ENCODE measurements around the gene ADAMTS2.

Gene ADAMTS2

DNA sequence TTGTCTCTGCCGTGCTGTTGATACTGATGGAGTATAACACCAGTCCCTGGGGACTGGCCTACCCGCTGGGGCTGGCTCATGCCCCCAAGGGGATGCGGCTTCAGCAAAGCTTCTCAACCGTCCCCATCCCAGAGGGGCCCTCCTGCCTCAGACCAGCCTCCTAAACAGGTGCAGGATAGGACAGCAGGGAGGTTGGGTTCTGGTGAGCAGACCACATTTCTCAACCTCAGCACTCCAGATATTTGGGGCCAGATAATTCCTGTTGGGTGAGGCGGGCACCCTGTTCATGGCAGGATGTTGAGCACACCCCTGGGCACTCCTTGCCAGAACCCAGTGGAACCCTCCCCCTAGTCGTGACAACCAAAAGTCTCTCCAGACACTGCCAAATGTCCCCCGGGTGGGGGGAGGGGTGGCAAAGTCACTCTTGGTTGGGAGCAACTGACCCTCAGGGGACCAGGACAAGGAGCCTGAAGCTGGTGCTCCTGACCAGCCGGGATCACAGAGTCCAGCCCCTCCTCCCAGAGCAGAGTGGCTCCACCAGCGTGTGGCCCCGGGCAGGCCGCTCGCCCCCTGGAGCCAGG is 177.3 kb downstream of the ADAMTS2 start:
- no peak for DNase-seq

DNA sequence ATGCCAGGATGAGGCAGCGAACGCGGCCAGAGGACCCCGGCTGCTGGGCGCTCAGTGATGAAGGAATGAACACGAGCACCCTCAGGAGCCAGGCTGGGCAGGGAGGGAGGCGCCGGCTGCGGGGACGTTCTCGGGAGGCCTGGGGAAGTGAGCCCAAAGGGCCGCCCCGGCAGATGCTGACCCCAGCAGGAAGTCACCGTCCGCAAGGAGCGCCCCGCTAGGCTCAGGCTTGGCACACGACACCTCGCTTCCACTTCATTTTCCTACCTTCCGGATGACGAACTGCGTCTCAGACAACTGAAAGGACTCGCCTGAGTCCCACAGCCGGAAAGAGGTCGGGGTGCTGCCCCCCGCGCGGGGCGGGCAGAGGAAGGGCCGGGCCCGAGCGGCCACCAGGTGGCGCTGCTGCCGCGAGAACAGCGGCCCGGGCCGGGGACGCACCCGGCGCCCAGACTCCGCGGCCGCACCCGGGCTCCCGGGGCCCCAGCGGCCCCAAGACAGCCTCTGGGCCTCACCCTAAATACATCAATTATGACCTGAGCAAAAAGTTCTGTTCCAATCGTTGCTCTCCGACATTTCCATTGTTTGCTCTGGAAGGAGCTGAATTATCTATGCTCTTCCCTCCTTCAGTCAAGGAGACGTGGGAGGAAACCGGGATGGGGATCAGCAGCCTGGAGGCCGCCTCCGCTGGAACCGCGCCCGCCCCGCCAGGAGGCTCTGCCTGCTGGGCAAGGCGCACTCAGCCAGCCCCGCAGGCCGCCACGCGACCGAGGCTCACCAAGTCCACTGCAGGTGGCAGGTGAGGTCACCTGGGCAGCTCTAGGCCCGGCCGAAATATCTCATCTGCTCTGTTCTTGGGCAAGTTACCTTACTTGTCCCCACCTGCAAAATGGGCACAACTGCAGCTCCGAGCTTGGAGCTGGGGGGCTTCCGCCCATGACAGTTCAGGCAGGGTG is 178.1 kb downstream of the ADAMTS2 start:
- peak; percentile 55 for DNase-seq

DNA sequence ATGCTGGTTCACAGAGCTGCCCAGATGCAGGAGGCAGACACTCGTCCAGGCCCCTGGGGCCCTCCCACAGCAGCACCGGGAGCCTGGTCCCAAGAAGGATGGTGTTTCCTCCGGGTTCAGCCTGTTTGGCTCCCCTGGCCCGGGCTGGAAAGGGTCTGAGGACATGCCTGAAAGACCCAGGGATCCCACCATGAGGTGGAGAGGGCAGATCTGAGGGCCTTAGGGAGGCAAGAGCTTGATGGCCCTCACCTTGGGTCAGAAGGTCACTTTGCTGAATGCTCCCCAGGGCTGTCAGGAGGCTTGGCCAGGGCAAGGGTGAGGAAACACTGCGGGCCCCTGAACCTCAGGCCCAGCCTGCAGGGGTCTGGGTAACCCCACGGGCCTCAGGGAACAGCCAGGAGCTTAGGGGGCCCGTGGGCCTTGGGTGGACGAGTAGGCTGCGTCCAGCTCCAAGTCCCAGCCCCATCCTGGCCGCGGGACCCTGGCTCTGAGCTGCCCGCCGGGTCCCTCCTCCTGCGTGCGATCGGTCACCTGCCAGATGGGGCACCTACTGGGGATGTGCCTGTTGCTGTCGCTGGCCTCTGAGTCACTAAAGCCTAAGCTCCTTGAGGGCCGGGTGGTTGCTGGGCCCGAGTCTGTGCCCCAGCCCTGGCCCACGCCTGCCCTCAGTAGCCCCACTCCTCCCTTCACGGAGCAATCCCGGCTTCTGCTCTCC is 178.9 kb downstream of the ADAMTS2 start:
- DNase-seq, result no peak

DNA sequence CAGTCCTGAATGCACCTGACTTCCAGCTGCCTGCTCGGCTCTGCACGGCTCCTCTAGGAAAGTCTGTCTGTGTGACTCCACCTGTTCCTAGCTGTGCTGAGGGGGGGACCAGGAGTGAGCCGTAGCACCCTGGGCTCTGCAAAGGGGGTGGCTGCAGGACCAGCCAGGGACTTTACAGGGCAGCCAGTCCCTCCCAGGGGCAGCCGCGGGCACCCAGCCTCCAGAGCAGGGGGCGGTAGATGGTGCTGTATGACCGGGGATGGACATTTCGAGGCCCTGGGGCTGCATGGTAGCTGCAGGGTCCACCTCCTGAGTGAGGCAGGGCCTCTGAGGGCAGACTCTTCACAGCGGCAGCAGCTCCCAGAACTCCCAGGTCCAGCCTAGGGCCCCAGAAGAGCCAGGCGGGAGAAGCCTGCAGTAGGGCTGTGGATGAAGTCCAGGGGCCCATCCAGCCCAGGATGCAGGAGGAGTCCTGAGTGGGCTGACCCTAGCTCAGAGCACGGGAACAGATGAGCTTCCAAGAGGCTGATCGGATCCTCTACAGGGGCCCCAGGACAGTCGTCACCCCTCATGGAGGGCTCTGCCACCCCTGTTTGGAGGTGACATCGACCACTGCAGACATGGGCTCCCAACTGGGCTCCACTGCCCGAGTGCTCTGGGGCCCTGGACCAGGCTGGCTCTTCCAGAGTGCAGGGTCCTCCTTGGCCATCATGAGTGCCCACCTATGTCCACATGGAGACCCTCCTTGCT is 179.7 kb downstream of the ADAMTS2 start:
- no peak for DNase-seq

DNA sequence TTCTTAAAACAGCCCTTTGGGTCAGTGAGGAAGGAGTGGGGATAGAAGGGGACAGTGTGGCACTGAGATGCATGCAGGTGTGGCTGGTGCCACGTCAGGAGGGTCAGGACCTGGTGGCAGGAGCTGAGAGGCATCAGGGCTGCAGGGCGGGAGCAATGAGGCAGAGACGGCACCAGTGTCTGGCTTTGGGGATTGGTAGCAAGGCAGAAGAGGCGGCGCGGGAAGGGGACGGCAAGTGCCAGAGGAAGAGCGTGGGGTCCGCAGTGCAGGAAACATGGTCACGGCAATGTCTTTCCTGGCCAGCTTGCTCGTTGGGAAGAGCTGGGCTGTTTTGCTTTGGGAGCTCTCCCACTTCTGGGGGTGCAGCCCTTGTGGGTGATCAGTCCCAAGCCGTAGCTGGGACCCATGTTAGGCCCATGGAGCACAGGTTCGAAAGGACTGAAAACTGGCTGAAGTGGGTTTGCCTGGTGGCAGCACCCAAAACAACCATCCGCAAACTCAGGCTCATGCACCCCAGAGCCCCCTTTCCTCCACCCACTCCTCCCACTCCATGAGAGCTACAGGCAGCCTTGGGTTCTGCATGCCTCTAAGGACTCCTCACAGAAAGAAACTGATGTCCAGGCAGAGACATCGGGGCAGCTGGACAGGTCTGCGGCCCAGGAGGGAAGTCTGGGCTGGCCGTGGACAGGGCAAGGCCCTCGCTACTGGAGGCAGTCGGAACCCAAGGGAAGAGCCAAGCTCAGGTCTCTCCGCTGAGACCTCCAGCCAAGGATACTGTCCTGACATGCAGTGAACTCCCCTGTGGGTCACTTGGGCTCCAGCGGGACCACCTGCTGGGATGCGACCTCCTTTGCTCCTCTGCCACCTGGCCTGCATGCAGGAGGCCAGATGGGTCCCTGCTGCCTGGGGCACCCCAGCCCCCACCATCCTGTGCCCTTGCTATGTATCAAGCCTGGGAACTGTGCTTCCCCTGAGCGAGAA is 180.6 kb downstream of the ADAMTS2 start:
- no peak for DNase-seq

DNA sequence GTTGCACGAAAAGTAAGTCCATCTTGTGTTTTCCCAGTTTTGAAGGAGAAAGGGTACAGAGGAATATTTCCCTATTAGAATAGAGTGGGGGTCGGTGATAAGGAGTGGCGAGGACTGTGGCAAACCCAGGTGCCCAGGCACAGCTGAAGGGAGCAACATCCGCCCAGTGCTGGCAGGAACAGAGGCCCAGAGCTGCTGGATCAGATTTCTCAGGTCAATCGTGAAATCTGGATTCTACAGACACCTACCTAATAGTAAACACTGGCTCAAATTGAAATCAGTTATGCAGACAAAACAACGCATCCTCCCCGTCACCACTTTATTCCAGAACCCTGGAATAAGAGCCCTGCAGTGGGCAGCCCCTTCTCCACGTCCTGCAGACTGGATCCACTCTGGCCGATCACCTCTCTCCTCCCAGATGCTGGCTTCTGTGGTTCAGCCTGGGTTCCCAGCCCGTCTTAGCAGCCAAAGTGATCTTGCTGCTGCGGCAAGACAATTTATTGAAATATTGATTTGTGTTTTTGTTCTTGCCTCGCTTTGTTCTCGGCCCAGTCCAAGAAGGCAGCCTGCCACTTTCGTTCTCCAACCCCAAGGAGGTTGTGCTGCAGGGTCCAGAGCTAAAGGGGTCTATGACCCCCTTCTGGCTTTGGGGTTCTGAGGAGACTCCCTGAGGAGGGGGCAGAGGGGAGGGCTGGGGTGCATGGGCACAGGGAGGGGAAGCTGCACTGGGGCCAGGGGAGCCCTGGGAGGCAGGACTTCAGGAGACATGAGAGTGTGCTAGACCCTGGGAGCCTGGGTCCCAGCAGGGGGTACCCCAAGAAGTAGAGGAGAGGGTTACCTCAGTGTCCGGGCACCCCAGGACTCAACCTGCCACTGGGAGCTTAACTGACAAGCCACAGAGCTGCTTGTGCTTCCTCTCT is 181.8 kb downstream of the ADAMTS2 start:
- no peak for DNase-seq

DNA sequence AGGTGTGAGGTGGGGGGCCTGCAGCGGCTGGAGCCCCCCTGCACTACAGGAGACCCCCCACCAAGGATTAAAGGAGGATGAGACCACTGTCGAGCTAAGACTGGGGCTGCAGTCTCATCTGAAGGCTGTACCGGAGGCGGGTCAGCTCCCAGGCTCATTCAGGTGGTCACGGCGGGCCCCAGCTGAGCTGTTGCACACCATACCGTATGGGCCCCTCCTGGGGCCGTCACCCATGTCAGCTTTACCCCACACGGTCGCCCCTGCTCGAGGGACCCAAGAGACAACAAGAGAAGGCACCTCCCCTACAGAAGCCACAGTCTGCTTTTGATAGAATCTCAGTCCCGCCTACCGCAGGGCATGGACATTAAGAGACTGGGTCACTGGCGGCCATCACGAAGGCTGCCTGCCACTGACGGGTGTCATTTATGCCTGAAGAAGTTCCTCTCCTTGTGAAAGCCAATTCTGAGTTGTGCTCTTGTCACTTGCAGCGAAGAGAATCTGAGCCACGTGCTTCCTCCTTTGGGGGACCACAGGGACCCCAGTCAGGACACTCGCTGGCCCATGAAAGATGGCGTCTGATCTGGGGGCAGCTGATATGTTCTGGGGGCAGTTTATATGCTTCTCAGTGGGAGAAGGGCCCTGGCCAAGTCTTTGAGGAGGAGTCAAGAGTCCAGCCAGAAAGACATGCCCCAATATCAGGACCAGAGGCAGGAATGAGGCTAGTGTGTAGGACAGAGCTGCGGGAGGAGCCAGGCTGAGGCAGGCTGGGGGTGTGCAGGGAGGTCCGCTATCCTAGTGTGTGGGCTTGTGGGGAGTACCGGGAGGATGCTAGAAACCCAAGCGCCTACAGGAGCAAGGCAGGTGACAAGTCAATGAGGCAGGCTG is 182.7 kb downstream of the ADAMTS2 start:
- DNase-seq, result no peak

DNA sequence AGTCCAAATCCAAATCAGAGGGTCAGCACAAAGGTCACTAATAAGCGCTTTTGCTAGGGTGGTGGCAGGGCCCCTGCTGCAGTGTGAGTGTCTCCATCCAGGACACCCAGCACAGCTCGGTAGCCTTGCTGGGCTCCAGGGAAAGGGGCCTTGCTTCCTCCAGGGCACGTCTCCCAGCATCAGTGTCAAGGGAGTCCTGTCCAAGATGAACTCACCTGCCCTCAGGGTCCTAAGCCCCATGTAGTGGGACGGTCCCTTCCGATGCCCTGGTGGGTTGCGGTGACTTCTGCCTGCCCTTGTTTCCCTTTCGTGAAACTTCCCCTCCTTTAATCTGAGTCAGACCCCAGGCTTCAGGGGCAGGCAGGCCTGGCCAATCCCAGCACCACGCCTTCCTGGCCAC is 183.4 kb downstream of the ADAMTS2 start:
- no peak for DNase-seq

DNA sequence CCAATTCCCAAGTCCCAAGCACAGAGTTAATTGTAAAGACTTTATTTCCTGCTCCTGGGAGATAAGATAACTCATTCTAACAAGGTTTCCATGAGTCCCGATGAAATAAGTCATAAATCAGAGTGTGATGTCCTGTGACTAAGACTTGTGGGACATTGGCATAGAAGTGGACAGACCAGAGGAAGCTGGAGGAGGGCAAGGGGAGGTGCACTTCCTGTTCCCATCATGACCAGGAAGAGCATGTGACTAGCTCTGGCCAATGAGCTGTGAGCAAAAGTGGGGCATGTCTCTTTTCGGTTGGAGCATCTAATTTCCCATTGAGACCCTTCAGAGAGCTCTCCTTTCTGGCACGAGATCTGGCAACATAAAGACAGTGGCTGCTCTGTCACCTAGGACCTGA is 184.7 kb downstream of the ADAMTS2 start:
- no peak for DNase-seq

DNA sequence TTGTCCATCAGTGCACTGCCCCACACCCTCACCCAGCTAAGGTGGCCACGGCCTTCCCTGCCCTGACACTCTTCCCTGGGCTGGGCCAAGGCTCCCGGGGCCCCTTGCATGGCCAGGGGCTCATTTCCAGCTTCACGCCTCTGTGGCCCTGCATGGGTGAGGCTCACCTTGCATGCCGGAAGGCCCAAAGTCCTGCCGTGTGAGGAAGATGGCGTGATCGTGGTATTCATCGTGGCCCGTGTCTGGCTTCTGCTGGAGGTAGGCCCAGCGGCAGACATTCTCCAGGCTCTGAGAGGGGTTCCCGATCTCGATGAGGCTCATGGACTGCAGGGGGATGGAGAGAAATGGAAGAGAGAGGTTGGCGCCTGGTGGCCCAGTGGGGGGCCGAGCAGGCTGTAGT is 186.7 kb downstream of the ADAMTS2 start:
- DNase-seq, result no peak

DNA sequence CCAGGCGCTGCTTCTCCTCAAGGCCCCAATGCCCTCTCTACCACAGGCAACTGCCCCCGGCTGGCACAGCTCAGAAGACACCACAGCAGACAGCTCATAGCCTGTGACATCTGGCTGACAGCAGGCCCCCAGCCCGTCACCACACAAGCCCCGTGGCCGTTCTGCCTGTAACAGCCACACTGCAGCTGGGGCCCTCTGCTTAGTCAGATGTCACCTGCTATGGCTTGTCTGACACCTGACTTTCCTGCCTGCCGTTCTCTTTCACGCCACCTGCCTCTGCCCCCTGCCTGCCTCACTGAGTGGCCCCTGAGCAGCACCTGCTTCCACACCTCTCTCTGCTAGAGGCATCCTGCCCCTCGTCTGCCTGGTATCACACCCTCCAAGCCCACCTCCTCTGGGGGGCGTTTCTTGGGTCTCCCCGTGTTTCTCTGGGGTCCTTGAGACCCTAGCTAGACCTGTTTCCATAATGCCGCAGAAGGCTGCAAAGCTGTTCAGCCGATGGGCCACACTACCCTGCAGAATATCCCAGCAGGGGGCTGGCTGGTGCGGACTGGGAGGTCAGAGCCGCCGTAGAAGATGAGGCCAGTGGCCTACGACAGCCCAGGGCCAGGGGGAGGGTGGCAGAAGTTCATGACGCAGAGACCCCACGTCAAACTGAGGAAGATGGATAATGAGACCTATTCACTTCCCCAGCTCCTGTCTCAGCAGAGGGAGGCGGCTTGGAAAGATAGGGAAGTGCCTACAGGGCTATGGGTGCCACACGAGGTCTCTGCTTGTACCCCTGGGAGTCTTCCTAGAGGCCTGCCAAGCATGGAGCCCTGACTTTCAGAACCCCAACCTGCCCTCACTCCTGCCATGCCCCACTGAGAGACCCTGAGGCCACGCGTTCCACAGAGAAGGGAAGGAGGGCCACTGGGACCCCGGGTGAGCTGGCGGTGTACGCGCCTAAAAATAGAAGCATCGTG is 190.0 kb downstream of the ADAMTS2 start:
- DNase-seq, result no peak

DNA sequence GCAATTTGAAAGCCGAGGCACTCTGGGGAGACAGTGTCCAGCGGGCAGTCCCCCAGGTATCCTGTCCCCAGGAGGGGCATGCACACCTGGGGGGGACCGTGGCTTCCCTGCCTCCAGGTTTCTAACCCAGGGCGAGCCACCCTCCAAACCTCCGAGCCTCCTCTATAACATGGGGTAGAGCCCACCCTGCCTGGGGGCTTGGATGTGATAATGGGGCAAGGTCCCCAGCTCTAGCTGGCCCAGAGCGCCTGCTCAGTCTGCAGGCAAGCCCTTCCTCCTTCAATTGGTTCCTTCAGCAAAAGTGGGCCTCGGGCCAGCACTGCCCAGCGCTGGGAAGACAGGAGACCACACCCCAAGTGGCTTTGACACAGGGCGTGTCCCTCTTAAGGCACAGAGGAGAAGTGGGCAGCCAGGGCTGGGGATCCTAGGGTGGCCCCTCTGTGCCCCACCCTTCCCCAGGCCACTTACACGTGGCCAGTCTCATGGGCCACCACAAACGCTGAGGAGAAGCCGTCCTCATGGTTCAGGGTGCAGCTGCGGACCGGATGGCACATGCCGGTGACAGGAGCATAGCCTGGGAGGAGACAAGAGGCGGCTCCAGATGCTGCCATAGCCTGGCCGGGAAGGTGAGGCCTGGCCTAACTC is 190.8 kb downstream of the ADAMTS2 start:
- DNase-seq, result no peak

DNA sequence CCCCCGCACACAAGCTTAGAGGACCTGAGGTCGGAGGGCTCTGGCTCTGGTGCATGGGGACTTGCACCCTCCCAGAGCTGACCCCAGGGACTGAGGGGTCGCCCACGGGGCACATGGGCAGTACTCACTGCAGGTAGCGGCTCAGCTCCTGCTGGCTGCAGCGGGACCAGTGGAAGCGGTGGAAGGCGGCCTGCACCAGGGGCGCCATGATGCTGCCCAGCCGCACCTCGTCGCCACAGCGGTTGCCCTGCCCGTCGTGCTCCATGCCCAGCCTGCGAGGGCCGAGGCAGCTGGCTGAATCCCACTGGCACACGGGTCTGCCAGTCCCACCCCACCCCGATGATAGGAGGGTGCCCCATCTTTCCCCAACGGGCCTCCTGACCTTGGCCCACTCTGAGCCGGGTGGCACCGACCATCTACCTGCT is 191.3 kb downstream of the ADAMTS2 start:
- no peak for DNase-seq

DNA sequence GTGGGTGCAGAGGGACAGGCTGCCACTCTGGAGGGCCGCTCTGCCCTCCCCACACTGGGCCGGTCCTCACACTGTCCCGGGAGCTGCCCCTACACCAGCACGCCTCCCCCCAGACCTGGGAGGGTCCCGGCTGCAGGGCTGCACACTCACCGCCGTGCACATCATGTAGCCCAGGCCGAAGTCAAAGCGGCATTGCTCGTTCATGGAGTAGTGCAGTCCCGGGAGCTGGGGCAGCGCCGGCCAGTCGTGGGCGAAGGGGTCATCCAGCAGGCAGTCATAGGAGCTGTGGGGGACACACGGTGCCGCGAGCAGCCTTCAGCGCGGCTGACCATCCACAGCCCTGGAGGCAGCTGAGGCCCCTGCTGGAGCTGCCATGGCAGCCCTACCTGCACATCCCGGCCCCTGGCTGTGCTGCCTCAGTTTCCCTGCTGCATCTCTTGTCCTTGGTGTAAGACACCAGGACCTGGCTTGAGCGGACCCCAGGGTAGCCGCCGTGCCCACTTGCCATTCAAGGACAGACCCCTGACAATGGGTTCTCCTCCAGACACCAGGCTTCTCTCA is 191.8 kb downstream of the ADAMTS2 start:
- no peak for DNase-seq

DNA sequence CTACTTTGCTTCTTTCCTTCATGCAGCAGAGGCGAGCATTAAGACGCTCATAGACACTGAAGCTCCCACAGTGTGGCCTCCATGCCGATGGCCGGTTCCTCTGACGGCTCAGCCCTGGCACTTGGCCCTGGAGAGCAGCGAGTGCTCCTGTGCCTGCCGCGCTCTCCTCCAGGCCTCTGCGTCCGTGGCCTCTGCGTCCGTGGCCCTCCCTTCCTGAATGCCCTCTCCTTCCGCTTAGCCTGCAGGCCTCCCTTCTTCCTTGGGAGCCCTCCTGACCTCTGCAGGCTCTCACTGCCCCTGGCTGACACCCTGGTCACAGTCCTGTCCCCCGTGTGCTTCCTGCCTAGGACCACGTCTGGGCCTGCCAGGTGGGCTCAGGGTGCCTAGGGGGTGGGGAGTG is 192.3 kb downstream of the ADAMTS2 start:
- DNase-seq, result no peak

DNA sequence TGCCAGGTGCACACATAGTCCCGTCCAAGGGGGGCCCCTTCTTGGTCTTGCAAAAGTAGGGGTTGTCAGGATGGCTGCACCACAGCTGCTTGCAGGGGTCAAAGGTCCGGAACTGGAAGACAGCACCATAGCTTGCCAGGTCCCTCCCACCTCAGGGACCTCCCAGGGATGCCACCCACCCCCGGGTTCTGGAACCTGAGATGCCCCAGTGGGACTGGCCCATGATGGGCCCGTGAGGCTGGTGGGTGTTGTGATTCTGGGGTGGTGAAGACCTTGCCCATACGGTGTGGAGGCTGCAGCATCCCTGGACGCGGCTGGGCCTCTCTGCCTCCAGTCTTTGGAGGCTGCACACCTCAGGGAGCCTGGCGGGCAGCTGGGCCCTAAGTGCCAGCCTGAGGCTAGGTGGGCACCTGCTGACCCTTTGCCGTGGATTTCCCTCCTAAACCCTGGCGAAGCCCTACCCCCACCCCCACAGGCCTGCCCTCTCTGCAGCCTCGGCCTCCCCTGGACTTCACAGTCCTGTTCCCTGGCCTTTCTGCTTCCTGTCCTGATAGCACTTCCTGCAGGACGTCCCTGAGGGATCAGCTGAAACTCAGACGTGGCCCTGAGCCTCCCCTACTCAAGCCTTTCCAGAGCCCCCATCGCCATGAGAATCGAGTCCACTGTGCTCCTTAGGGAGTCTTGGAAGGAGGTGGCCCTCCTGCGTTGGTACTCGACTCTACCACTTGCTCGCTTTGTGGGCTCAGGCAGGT is 192.9 kb downstream of the ADAMTS2 start:
- no peak for DNase-seq
